Stimulated activated CD4-positive, alpha-beta T cell treated with anti-CD3 and anti-CD28 coated beads, Interleukin-1b, Interleukin-23, amount 100 ng/mL, for 4 hours (primary cell): ENCODE data around the gene ZNHIT2.
"Not testable (repeated sequence)": the region's sequence is repeated elsewhere in the genome, so short reads cannot be mapped to it uniquely, and the experiment has no call there.

ENCODE experiments used
- DNase-seq, 2 donors: peaks; one replicate each; pipeline ENCODE4 v3.0.0-alpha.2; 2020; ENCODE audit warnings: low read depth in 2 of 2

ZNHIT2 gene

DNA sequence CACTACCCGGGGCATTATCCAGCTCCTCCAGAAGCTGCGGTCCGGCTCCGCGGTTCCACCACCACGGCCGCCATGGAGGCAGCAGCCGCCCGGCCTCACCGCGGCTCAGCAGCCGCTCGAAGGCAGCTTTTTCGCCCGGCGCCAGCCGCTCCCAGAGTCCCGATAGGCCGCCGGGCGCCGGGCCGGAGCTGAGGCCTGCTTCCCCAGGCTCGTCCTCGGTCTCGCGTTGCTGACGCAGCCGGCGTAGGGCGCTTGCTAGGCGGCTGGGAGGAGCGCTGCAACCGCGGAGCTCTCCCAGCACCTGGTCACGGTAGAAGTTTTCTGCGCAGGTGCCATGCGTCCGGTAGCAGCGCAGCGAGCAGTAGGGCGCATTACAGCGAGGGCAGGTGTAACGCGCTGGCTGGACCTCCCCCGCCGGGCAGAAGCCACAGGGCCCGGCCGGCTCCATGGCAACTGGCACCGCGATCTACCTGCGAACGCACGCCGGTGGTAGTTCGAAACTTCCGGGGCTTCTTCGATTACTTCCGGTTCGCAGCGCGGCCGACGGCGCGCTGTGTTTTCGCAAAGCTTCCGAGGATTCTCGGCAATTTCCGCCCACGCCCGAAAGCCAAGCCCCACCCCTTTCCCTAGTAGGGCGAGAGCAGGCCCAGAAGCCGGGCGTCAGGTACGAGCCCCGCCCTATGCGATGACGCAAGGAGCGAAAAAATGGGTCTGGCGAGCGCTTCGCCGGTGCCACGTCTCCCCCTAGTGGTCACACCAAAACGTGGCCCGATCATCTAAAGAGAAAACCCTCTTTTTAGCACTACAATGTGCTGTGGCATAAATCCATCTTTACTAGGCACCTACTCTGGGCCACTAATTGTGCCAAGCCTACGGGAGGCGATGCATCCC is at the start of gene ZNHIT2:
Gene ZNHIT2 (minus strand): TSS at position 496 of the 891 bp plus-strand sequence. CDS start 48 bp downstream, at position 448.
- peak; percentile 100 for DNase-seq

DNA sequence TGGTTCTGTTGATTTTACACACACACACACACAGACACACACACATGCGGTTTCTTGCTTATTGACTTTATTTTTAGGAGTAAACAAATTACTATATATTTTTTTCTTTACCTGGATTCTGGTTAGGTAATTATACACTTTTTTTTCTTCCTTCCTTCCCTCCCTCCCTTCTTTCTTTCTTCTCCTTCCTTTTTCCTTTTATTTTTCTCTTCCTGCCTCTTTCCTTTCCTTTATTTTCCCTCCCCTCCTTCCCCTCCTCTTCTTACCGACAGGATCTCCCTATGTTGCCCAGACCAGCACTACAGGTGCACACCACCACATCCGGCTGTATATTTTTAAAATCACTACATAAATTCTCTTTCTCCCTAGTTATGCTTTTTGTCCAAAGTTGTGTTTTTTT is 49.4 kb upstream of the ZNHIT2 start:
- no peak for DNase-seq

DNA sequence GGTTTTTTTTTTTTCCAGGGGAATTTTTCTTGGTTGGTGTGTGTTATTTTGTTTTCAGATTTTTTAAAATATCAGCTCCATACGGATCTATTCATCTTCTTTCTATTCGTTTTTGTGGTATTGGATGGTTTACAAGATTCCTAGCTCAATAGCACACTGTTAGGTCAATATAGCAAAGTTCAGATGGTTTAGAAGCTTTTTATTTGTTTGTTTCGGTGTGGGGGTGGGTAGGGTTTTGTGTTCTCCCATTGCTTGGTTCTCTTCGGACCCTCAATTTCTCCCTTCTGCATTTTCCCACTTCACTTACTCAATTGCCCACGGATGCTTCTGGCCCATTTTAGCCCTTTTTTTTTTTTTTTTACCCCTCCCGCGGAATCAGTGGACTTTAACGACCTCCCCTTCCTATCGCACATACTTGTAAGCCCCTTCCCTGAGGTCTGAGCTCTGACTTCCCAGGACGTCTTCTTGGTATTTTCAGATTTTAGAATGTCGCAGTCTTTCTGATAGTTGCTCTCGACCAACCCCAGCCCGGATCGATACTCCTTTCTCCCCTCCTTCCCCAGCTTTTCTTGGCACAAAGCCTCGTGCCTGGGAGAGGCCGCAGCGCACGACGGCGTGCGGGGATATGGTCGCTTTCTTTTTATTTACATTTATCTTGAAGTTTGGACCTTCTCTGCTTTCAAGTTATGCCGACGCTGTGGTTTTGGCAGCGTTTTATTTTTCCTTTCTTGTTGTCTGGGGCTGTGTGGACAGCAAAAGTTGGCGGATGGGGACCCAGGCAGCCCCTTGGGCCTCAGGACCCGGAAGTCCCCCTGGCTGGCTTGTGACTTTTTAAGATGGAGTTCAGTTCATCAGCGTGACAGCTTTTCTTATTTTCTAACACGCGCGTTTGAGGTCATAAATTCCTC is 48.2 kb upstream of the ZNHIT2 start:
- DNase-seq: no peak

DNA sequence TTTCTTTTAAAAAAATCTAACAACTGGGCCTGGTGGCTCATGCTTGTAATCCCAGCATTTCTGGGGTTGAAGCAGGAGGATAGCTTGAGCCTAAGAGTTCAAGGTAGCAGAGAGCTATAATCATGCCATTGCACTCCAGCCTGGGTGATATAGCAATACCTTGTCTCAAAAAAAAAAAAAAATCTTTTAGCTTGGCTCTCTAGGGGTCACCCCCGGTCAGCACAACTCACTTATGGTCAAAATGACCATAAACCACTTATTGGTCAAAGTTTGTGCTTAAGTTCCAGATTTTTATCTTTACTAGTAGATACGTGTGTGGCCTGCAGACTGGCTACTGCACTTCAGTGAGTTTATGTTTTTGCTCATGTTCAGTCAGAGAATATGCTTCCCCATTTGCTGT is 46.2 kb upstream of the ZNHIT2 start:
- no peak for DNase-seq

DNA sequence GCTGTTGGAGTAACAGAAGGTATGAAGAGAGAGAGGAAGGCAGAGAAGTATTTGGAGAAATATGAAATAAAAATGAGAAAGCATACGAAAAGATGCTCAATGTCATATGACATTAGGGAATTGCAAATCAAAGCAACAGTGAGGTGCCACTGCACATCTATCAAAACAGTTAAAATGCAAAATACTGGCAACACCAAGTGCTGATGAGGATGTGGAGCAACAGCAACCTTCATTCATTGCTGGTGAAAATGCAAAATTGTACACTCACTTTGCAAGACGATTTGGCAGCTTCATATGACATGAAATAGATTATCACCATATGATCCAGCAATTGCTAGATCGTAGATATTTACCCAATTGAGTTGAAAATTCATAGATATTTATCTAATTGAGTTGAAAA is 43.1 kb upstream of the ZNHIT2 start:
- no peak for DNase-seq

DNA sequence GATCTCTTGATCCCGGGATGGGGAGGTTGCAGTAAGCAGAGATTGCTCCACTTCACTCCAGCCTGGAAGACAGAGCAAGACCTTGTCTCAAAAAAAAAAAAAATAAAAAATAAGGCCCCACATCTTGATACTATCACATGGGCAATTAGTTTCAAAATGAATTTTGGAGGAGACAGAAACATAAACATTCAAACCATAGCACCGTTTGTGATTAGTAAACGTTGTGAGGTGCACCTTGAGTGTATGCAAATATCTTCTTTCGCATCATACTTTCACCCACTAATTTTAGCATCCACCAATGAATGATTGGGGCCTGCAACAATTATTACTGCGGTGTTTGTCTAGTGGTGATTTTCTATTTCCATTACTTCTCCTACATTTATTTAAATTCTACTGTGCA is 41.5 kb upstream of the ZNHIT2 start:
- no peak for DNase-seq

DNA sequence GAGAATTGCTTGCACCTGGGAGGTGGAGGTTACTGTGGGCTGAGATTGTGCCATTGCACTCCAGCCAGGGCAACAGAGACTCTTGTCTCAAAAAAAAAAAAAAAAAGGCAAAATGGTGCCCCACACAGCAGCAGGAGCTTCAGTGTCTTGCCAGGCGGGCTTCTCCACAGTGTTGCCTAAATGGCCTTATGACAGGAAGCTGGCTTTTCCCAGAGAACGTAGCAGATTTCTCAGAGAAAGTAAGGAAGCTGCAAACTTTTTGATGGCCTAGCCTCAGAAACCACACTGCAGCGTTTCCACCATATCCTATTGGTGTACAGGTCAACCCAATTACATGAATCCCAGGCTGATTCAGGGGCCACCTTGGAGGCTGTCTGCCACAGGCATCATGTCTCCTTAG is 39.8 kb upstream of the ZNHIT2 start:
- no peak for DNase-seq

DNA sequence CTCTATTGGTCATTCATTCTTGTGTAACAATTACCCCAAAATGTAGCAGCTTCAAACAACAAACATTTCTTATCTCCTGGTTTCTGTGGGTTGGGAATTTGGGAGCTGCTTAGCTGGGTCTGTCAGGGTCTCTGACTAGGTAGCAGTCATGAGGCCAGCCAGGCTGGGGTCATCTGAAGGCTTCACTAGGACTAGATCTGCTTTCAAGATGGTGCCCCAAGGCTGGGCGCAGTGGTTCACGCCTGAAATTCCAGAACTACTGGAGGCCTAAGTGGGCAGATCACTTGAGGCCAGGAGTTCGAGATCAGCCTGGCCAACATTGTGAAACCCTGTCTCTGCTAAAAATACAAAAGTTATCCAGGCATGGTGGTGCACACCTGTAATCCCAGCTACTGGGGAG is 39.4 kb upstream of the ZNHIT2 start:
- no peak for DNase-seq

DNA sequence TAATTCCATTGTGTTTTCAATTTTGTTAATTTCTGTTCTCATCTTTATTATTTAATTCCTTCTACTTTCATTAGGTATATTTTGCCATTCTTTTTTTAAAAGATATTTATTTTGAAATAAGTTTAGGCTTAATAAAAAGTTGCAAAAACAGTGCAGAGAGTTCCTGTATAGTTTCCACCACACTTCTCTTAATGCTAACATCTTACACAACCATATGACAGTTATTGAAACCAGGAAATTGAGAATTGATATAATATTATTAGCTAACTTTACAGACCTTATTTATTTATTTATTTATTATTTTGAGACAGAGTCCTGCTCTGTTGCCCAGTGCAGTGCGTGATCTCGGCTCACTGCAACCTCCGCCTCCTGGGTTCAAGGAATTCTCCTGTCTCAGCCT is 38.8 kb upstream of the ZNHIT2 start:
- no peak for DNase-seq

DNA sequence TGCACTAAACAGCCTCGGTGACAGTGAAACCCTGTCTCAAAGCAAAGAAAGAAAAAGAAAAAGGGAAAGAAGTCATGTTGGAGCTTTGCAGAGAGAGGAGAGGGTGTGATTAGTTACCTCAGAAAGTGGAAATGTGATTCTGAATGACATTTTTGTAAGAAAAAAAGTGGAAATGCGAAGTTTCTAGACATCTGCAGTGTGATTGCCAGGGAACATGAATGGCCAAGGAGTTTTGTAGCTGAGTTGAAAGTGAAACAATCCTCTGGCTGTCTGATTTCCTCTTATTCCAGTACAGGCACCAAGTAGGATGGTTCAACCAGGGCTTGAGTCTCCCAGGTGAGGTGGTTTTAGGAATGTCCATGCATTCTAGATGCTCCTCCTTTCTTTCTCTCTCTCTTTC is 34.6 kb upstream of the ZNHIT2 start:
- no peak for DNase-seq

DNA sequence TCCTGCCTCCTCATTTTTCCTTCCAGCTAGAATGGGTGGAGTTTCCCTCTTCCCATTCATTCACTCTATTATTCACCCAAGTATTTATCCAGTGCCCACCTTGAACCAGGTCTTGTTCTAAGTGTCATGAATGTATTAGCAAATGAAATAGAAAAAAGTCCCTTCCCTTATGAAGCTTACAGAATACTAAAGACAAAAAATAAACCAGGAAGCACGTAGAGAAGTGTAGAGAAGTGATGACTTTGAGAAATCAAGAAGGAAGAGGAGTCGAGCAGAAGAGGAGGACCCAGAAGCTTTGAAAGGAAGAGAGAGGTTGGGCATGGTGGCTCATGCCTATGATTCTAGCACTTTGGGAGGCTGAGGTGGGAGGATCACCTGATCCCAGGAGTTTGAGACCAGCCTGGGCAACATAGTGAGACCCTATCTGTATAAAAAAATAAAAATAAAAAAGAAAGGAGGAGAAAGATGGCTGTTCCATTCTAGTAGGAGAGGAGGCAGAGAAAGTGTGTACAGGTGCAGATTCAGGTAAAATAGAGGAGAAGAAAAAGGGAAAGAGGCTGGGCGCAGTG is 33.9 kb upstream of the ZNHIT2 start:
- no peak for DNase-seq

DNA sequence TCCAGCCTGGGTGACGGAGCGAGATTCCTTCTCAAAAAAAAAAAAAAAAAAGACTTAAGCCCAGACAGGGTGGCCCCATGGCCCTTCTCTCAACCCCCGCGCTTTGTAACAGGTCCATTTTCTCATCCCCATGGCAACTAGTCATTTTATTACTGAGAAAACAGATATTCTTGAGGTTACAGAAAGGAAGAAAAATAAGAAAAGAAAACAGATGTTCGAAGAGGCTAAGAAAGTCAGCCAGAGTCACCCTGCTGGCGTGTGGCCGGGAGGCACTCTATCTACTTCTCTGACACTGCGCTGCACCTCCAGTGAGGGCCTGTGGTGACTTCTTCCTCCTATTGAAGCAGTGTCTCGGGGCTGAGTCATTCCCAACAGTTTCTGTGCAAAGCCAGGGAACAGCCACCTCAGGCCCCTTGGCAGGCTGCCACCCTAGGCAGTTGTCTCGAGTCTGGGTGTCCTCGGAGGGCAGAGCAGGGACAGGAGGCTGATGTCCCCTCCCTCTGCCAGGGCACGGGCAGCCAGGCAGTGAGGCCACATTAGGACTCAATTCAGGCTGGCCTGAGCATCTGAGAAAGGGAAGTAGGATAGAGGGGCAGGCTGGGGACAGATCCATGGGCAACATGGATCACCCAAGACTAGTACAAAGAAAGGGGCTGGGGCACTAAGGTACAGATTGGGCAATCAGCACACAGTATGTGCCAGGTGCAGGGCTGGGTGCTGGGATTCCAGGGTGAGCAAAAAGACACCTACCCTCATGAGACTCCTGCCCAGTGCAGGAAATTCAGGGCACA is 33.2 kb upstream of the ZNHIT2 start:
- DNase-seq: no peak

DNA sequence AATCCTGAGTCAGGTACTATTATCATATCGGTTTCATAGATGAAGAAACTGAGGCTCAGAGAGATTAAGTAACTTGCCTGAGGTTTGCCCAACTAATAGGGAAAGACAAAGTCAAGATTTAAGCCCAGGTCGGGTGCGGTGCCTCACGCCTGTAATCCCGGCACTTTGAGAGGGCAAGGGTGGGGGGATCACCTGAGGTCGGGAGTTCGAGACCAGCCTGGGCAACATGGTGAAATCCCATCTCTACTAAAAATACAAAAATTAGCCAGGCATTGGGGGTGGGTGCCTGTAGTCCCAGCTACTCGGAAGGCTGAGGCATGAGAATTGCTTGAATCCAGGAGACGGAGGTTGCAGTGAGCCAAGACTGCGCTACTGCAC is 32.6 kb upstream of the ZNHIT2 start:
- DNase-seq: not testable (repeated sequence)

DNA sequence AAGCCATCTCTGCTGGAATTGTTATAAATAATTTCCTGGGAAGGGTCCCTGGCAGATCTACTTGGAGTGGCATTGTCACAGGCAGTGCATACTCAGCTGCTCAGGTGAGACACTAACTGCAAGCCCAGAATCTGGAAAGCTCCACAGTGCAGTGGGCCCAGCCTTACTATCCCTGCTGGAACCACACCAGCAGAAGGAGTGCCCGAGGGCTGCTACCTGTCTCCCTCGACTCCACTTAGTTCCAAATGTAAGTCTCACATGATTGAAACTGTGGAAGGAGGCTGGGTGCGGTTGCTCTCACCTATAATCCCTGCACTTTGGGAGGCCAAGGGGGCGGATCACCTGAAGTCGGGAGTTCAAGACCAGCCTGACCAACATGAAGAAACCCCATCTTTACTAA is 31.2 kb upstream of the ZNHIT2 start:
- DNase-seq: no peak

DNA sequence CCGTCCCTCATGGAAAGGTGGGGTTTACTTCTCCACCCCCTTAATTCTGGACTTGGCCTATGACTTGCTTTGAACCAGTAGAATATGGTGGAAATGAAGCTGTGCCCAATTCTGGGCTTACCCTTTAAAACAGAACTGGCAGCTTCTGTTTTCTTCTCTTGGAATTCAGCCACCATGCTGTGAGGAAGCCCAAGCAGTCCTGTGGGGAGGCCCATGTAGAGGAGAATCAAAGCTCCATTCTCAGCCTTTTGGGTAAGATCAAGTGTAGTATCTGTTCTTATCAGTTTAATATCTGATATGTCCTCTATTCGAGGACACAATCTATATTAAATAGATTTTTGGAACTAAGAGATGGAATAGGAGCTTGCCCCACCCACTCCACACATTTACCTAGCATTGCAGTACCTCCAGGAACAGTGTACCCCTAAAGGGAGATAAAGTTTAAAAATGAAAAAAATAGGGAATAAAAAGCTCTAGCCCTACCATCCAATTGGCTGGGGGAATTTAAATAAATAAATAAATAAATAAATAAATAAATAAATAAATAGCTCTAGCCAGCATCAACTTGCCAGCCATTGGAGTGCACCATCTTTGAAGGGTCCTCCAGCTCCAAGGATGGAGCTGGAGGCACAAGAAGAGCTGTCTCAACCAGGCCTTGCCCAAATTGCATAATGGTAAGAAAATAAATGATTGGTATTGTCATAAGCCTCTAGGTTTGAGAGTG is 30.0 kb upstream of the ZNHIT2 start:
- DNase-seq: no peak

DNA sequence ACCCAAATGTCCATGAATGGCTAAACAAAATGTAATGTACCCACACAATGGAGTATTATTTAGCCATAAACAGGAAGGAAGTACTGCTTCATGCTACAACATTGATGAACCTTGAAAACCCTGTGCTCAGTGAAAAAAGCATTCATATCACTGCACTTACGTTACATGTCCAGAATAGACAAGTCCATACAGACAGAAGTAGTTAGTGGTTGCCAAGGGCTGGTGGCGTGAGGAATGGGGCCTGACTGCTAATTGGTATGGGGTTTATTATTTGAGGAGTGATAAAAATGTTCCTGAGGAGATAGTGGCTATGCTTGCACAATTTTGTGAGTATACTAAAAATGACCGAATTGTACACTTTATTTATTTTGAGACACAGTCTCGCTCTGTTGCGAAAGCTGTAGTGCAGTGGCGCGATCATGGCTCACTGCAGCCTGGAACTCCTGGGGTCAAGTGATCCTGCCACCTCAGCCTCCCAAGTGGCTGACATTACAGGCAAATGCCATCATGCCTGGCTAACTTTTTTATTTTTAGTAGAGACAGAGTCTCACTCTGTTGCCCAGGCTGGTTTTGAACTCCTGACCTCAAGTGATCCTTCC is 24.5 kb upstream of the ZNHIT2 start:
- DNase-seq: no peak

DNA sequence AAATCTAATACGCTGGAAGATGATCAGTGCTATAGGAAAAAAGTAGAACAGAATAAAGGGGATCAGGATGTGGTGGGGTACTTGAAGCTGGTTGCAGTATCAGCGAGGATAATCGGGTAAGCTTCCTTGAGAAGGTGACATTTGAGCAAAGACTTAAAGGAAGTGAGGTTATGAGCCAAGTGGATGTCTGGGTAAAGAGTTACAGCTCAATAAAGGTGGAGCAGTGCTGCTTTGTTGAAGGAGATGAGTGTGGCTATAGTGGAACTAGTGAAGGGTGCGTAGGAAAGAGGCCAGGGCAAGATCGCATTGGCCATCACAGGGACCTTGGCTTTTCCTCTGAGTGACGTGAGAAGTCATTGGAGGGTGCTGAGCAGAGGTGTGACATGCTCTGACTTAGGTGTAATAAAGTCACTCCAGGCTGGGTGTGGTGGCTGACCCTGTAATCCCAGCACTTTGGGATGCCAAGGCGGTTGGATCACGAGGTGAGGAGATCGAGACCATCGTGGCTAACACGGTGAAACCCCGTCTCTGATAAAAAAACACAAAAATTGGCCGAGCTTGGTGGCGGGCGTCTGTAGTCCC is 19.1 kb upstream of the ZNHIT2 start:
- no peak for DNase-seq

DNA sequence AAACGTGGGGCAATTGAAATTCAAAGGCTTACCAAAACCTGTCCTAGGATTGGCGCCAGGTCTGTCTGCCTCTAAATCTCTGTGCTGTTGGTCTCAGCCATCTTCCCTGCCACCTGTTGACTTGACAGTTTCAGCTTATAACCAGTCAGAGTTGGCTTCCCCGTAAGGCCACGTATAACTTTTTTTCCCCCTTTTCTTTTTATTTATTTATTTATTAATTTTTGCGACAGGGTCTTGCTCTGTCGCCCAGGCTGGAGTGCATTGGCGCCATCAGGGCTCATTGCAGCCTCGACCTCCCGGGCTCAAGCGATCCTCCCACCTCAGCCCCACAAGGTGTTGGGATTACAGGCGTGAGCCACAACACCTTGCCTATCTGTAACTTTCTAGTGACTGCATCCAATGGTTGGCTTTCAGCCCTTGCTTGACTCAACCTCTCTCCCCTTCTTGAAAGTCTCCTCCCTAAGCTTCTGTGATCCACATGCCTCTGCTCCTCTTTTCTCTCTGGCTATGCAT is 18.2 kb upstream of the ZNHIT2 start:
- no peak for DNase-seq

DNA sequence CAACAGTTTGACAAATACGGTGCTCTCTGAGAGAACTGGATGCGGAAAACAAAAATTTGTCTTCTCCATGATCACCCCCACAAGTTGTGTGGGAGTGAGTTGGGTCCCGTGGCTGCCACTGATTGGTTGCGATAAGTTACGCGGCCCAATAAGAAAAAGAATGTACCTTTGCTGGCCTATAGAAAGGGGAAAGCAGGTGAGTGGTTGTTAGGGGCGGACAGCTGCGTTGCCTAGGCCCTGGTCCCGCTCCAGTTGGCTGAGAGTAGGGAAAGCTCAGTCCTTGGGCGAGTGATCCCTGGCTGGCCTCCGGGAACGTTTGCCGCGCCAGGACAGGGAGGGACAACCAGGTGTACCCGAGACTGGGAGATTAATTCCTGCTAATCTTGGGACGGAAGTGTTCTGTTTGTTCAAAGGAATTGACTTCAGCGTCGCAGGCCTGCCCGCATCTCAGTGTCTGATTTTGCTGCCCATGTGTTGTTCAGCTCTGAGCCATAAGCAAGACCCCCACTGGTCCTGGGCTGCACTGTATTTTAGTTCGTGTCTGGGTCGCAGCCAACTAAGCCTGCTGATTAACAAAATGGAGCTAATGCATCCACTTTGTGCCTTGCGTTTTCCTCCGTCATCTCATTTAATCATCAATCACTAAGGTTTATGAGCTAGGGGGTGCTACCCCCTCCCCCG is 17.6 kb upstream of the ZNHIT2 start:
- peak; percentile 58 to 74 for DNase-seq
